AG09309 (cell line): ENCODE measurements around the gene SELENOK.

Source experiments
- DNase-seq: peaks from one replicate; pipeline ENCODE4 v3.0.0-alpha.2; 2010; ENCODE audit warnings: low read depth
- H3K4me3 ChIP-seq: 2 replicates; pipeline ENCODE4 v1.5.1; 2011; ENCODE audit warnings: mild to moderate bottlenecking, low read depth, low read length, moderate library complexity; ENCODE audit not compliant: control insufficient read depth
- TF ChIP-seq, protein P1 (sequence below): IDR thresholded peaks from 2 replicates; pipeline ENCODE4 v1.5.1; 2011; ENCODE audit warnings: mild to moderate bottlenecking, low read depth, low read length, inconsistent platforms; ENCODE audit not compliant: insufficient read depth, control insufficient read depth; ENCODE audit errors: missing control alignments

The SELENOK gene

DNA sequence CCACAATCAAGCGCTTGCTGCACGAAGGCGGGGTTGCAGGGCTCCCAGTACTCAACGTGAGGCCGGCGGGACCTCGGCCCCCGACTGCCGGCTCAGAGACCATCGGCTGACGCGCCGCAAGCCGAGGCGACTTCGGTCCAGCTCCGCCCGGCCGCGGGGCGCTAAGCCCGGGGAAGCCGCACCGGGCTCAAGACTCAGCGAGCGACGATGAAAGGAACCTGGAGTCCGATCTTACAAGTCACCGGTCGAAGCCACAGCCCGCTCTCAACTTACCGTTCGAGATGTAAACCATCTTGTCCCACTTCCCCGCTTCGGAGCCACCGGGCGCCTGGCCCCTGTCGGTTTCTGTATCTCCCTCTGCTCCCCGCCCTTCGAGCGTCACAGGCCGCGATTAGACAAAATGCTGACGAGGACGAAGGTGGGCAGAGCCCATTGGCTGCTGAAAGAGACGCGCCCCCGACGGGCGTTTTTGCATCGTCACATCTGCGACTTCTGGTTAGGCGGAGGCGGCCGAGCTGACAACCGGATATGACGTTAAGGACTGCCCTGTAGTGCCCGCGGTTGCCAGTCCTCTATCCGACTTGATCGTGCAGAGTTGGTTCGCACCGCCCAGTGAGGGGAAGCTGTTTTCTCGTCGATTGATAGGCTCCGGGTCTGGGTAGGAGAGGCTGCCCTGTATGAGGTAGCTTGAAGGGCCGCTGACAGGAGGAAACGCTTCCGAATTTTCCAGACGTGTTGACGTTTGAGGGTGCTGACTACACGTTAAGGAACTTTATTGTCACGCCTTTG lies at the start of gene SELENOK:
SELENOK (minus strand) TSS at position 363 of the 789 bp plus-strand sequence.
- TF ChIP-seq, protein P1, sequence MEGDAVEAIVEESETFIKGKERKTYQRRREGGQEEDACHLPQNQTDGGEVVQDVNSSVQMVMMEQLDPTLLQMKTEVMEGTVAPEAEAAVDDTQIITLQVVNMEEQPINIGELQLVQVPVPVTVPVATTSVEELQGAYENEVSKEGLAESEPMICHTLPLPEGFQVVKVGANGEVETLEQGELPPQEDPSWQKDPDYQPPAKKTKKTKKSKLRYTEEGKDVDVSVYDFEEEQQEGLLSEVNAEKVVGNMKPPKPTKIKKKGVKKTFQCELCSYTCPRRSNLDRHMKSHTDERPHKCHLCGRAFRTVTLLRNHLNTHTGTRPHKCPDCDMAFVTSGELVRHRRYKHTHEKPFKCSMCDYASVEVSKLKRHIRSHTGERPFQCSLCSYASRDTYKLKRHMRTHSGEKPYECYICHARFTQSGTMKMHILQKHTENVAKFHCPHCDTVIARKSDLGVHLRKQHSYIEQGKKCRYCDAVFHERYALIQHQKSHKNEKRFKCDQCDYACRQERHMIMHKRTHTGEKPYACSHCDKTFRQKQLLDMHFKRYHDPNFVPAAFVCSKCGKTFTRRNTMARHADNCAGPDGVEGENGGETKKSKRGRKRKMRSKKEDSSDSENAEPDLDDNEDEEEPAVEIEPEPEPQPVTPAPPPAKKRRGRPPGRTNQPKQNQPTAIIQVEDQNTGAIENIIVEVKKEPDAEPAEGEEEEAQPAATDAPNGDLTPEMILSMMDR: no peak
- DNase-seq: peak; percentile 96
- H3K4me3 ChIP-seq: peak within 1 kb of the TSS; percentile 72

DNA sequence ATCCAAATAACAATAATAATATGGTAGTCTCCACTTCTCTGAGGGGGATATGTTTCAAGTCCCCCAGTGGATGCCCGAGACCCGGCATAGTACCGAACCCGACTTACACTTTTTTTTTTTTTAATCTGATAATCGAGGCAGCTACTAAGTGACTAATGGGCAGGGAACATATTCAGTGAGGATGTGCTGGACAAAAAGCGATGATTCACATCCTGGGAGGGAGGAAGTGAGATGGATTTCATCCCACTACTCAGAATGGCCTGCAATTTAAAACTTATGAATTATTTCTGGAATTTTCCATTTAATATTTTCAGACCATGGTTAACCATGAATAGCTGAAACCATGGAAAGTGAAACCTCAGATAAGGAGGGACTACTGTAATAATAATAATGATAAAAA lies 49.5 kb upstream of the SELENOK start:
- H3K4me3 ChIP-seq: no peak overlapping the region
- DNase-seq: no peak
- TF ChIP-seq, protein P1: no peak

DNA sequence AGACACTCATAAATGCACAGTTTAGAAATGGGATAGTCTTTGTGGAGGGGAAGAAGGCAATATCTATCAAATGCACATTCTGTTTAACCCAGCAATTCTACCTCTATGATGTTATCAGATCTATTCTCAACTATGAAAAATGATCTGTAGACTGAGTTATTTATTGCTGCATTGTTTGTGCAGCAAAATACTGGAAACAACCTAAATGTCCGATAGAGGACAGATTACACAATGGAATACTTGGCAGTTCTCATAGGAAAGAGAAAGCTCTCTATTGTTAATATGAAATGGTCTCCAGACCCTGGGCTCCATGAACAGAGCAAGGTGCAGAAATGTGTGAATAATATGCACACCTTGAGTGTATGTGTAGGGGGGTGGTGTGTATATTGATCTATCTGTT lies 49.0 kb upstream of the SELENOK start:
- TF ChIP-seq, protein P1: no peak
- no peak for DNase-seq
- H3K4me3 ChIP-seq: no peak overlapping the region

DNA sequence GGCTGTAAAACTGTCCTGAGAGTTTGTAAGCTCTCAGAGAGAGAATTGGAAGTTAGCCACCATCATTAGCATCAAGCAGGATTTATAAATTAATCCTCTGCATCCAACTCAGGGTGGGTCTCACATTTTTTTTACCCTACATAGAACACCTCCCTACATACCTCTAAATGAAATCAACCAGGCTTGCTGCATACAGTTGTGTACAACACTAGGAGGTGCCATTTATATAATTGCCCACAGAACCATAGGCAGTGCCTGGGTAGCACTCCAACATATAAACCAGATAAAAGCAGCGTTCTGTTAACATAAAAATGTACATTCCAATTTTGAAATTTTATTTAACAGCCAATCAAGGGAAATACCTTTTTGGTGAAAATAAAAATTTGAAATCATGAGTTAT lies 48.2 kb upstream of the SELENOK start:
- H3K4me3 ChIP-seq: no peak overlapping the region
- no peak for DNase-seq
- TF ChIP-seq, protein P1: no peak

DNA sequence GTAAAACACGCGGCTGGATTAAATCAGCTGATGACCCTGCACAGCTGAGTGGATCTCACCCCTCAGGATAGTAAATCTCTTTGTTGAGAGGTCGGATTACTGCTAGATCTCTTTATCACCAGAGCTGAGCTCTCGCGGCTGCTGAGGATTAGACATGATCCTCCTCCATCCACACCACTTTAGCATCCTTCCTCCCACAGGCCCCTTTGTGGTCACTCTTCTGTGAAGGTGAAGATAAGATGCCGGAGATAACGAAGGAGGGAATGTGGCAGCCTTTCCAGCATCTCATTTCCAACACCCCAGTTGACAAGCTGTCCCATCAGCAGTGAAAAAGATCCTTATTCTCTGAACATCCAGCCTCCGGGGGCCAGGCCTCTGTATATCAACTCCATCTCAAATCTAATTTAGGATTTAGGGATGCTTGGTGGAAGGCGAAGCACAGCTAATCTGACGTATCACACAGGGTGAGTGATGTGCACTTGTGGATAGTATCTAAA lies 47.5 kb upstream of the SELENOK start:
- H3K4me3 ChIP-seq: no peak overlapping the region
- no peak for DNase-seq
- TF ChIP-seq, protein P1: no peak

DNA sequence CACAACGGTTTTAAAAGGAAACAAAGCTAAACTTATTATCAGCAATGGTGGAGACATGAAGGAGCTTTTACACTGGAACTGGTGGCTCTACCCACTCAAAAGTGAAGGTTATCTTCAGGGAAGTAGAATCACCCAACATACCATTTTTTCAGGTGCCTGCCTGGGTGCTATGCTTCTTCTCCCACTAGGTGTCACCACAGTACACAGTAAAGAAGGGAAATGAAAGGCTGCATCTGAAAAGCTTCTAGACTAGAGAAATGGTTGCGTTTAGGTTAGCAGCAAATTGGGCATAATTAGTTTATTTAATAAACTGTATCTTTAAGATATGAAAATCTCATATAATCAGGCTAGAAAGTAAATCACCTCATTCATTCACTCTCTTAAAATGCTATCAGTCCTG lies 47.0 kb upstream of the SELENOK start:
- TF ChIP-seq, protein P1: peak; percentile 80
- H3K4me3 ChIP-seq: no peak overlapping the region
- DNase-seq: no peak
